Pancreas (tissue), 10 donors: ENCODE measurements around the gene DENND1A. TPM values are rescaled to one million over a fixed set of nuclear protein-coding genes. Genes with fewer than 3 reads are reported as not detected.

ENCODE experiments used
- ATAC-seq, 4 donors: fragments of 200-7000 bp; cut with Tn5 transposase; one replicate each; pipeline versions ENCODE4 v1.8.0 to v1.9.1; 2020; ENCODE audit warnings: mild to moderate bottlenecking in 4 of 4, moderate library complexity in 4 of 4
- DNase-seq, 6 donors: peaks; one replicate each; pipeline ENCODE4 v3.0.0-alpha.2; 2020
- FAIRE-seq: peaks from 2 replicates; lab custom pipeline; 2012; peaks lifted over from hg19 to GRCh38; lab: Jason Lieb, UNC
- H3K27ac ChIP-seq, 4 donors: fragments of 200-600 bp; sonication (generic); 1 replicate in 3 of 4; 2 replicates in 1 of 4; pipeline versions ENCODE4 v1.5.0 to v1.8.0; 2020
- H3K27me3 ChIP-seq, 4 donors: fragments of 200-600 bp; one replicate each; pipeline ENCODE4 v1.8.0; 2021
- H3K36me3 ChIP-seq, 3 donors: fragments of 200-600 bp; sonication (generic) in 1 of 3; one replicate each; pipeline versions ENCODE4 v1.5.0 to v1.8.0; 2020 to 2021
- H3K4me1 ChIP-seq, 3 donors: fragments of 200-600 bp; one replicate each; pipeline ENCODE4 v1.8.0; 2021
- H3K4me3 ChIP-seq, 4 donors: fragments of 200-600 bp; sonication (generic) in 2 of 4; one replicate each; pipeline versions ENCODE4 v1.5.0 to v1.8.0; 2020 to 2021
- H3K9me3 ChIP-seq, 4 donors: fragments of 200-600 bp; one replicate each; pipeline ENCODE4 v1.8.0; 2021
- WGBS, 2 donors: extraction: QIAGEN DNeasy Blood & Tissue Kit; methylation state at CpG; one replicate each; pipeline ENCODE4 v1.1.7; 2013; 5-methylcytosine and 5-hydroxymethylcytosine counted together
- intact Hi-C, 3 donors: fragments of 100-400 bp; cut with DNase I; formaldehyde crosslinking; loops; one replicate each; pipeline versions ENCODE4 v1.11.1 to v1.14.2; 2022
- polyA plus RNA-seq, 2 donors: library from polyadenylated mRNA; stranded (reverse); fragments of 200-250 nt; gene quantifications; one replicate each; pipeline ENCODE4 v1.2.3, GENCODE V29; 2013
- total RNA-seq, 6 donors: library from RNA; stranded (reverse); fragmentation: NEBNext Ultra II Directional in 4 of 6; extraction: Animal tissue kit (Norgen Biotek cat#: 25700) in 4 of 6; gene quantifications; one replicate each; pipeline versions ENCODE4 v1.2.1 to v1.2.4, GENCODE V29; 2021 to 2023
- TF ChIP-seq, protein P1 (sequence below), 4 donors: fragments of 200-600 bp; sonication (generic) in 3 of 4; IDR thresholded peaks; one replicate each; pipeline versions ENCODE4 v1.5.0 to v1.8.0; 2021; ENCODE audit warnings: antibody characterized with exemption in 4 of 4
- donor health status: healthy with polysubstance abuse.
- donor health status: DM: no; HTN: no; CAD: no; lungs with moderate emphysema.
- donor health status: DM: no; HTN: no; CAD: no.
- donor health status: control.
- donor health status: control.
- donor health status: Bipolar disorder and iron deficiency.
- donor health status: DM: yes; HTN: yes; CAD: no.
- donor health status: DM: no; HTN: no; CAD: no.
- donor health status: DM: no; HTN: no; CAD: no.
- donor health status: DM: yes; HTN: yes; CAD: no.

Gene DENND1A
- total and polyA plus RNA-seq, 8 donors = 4.5 to 8.3 (median 5.6) TPM

DNA sequence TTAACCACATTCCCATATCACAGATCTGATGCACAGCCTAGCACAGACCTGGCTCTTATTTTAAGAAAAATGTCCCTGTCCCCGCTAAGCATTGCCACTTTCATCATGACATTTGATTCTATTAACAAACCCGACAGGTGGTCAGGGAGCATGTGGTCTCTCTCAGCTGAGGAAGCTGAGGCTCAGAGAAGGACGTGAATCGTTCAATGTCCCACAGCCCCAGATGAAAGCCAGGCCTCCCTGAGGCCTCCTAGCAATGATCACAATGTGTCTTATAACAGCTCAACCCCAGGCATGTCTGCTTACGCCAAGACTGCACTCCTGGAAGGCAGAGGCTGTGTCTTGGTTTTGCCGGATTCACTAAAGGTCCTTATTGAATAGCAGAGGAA is 584.4 kb downstream of the DENND1A start:
- no peak overlapping the region for H3K4me3 ChIP-seq
- no peaks in the 10 kb centered on the region for H3K9me3 ChIP-seq
- intact Hi-C loops = loop anchor here in 1 of 3 donors (10.0 kb wide), 1 partner anchor 251 kb away; no protein-coding TSS in a partner anchor
- WGBS, 2 donors = 64 to 66% methylated on average over 6 of the region's 6 CpGs
- FAIRE-seq (no peak), ATAC-seq (no peak), DNase-seq (no peak)
- no peak overlapping the region for H3K27ac ChIP-seq
- no peaks in the 10 kb centered on the region for H3K4me1 ChIP-seq
- TF ChIP-seq, protein P1, sequence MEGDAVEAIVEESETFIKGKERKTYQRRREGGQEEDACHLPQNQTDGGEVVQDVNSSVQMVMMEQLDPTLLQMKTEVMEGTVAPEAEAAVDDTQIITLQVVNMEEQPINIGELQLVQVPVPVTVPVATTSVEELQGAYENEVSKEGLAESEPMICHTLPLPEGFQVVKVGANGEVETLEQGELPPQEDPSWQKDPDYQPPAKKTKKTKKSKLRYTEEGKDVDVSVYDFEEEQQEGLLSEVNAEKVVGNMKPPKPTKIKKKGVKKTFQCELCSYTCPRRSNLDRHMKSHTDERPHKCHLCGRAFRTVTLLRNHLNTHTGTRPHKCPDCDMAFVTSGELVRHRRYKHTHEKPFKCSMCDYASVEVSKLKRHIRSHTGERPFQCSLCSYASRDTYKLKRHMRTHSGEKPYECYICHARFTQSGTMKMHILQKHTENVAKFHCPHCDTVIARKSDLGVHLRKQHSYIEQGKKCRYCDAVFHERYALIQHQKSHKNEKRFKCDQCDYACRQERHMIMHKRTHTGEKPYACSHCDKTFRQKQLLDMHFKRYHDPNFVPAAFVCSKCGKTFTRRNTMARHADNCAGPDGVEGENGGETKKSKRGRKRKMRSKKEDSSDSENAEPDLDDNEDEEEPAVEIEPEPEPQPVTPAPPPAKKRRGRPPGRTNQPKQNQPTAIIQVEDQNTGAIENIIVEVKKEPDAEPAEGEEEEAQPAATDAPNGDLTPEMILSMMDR (IDR thresholded peaks at IDR 0.05) = no peak
- no peaks in the 10 kb centered on the region for H3K36me3 ChIP-seq
- no peaks in the 10 kb centered on the region for H3K27me3 ChIP-seq

DNA sequence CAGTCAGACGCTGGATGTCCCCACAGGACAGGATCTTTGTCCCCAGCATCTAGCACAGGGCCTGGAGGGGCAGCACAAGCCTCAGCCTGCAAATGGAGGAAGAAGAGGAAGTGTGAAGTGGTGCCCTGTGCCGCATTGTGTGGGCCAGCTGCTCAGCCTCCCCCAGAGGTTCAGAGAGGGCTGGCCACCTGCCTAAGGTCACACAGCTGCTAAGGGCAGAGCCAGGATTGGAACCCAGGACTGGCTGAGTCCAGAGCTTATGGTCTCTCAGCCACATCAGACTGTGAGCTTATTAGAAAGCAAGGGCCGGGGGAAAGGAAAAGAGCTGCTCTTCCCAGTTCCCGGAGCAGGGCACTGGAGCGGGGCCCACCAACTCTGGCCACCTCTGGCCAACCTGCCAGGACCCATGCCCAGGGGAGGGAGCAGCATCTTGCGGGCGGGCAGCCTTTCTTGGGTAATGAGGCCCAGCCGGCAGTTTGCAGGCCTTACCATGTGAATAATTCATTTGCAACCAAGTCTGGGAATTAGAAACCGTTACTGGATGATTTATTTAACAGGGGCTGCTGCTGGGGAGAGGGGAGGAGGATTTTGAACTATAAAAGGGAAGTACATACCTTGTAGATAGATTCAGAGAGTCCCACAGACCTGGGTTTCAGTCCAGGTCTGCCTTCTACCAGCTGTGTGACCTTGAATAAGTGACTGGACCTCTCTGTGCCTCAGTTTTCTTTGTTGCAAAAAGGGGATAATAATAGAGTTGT is 585.6 kb downstream of the DENND1A start:
- Histone ChIP-seq H3K4me3 (no peak overlapping the region), H3K36me3 (no peaks in the 10 kb centered on the region), H3K27ac (no peak overlapping the region), H3K27me3 (no peaks in the 10 kb centered on the region), H3K4me1 (no peaks in the 10 kb centered on the region), H3K9me3 (no peaks in the 10 kb centered on the region)
- WGBS, 2 donors = 92 to 94% methylated on average over 9 of the region's 9 CpGs
- DNase-seq (no peak), FAIRE-seq (no peak), ATAC-seq (no peak)
- TF ChIP-seq, protein P1 (IDR thresholded peaks at IDR 0.05) = no peak
- intact Hi-C loops = loop anchor here in 1 of 3 donors (10.0 kb wide), 1 partner anchor 250 kb away; no protein-coding TSS in a partner anchor

DNA sequence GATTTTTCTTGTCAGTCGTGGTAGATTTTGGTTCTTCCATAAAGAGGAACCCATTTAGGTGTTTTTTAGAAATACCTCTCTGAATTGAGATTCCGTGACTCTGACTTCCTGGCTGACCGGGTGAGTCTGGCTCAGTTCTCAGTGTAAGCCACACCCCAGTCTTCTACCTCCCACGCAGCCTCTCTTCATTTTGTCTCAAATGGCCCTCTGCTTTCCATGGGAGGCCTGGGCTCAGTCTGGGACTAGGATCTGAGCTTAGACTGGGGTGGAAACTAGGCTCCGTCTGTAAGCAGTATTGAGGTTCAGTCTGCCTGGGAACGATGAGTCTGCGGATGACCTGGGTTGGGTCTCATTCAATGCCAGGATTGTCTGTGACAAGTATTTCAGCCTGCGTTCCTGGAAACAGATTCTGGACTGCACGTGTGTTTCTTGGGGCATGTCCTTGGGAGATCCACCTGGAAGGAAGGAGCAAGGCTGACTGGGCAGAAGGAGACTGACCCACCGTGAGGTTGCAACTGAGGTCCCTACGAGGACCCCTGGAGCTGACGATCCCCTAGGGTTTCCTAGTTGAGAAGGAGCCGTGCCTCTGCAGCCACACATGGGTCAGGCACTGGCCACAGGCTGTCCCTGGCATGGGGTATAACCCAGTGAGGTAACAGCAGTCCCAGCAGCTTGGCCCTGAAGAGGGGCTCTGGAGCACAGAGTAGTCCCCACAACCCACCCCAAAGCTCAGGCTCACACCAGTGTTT is 586.3 kb downstream of the DENND1A start:
- DNase-seq (no peak), ATAC-seq (no peak), FAIRE-seq (no peak)
- TF ChIP-seq, protein P1 (IDR thresholded peaks at IDR 0.05) = no peak
- no peaks in the 10 kb centered on the region for H3K27me3 ChIP-seq
- intact Hi-C loops = loop anchor here in 1 of 3 donors (10.0 kb wide), 1 partner anchor 249 kb away; no protein-coding TSS in a partner anchor
- no peak overlapping the region for H3K4me3 ChIP-seq
- no peaks in the 10 kb centered on the region for H3K4me1 ChIP-seq
- no peaks in the 10 kb centered on the region for H3K9me3 ChIP-seq
- no peak overlapping the region for H3K27ac ChIP-seq
- 69 to 73% methylated on average over 13 of the region's 13 CpGs for WGBS, 2 donors
- H3K36me3 ChIP-seq = no peaks in the 10 kb centered on the region

DNA sequence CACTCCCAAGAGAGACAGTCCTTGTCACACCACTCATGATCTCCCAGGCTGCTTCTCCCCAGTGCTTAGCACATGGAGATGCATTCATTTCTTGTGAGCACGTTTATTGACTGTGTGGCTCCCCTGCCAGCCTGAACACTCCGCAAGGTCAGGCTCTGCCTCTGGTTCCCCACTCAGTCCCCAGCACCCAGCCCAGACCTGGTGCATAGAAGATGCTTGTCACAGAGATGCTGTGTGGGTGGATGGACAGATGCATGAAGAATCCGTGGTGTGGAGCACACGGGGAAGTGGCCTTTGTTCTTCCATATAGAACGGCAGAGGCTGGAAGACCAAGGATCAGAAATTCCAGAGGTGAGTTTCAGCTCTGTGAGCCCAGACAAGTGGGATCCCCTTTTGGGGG is 587.7 kb downstream of the DENND1A start:
- intact Hi-C loops = loop anchor here in 1 of 3 donors (10.0 kb wide), 1 partner anchor 247 kb away; no protein-coding TSS in a partner anchor
- TF ChIP-seq, protein P1 (IDR thresholded peaks at IDR 0.05) = no peak
- Histone ChIP-seq H3K36me3 (no peaks in the 10 kb centered on the region), H3K27me3 (no peaks in the 10 kb centered on the region), H3K27ac (no peak overlapping the region), H3K4me3 (no peak overlapping the region), H3K9me3 (no peaks in the 10 kb centered on the region), H3K4me1 (no peaks in the 10 kb centered on the region)
- ATAC-seq (no peak), FAIRE-seq (no peak), DNase-seq (no peak)
- 80 to 83% methylated on average over 5 of the region's 5 CpGs for WGBS, 2 donors
